ENCODE data around the gene LMNTD1.

- TF ChIP-seq POLR2A (IDR thresholded peaks at IDR 0.05; ENCODE audit: low read depth, low read length) (no peak), CTCF (conservative IDR thresholded peaks at IDR 0.05; ENCODE audit: low read depth, low read length) (no peak), RCOR1 (IDR thresholded peaks at IDR 0.05; ENCODE audit: insufficient replicate concordance, low read length) (no peak), CEBPB (IDR thresholded peaks at IDR 0.05; ENCODE audit: low read depth, low read length) (no peak), MXI1 (IDR thresholded peaks at IDR 0.05; ENCODE audit: borderline replicate concordance, low read depth, low read length) (no peak)
These were observed 13.3 kb upstream of the LMNTD1 start for GRCh38 chr12:25566202-25566949.

Data from IMR-90 (cell line).